Measurements from ENCODE around the gene KRTAP10-6.

GRCh38 chr21:44582055-44582454 lies 10.2 kb downstream of the KRTAP10-6 start:
- TF ChIP-seq CTCF (conservative IDR thresholded peaks at IDR 0.05; ENCODE audit: low read length) = no peak
- TF ChIP-seq EZH2phosphoT487 (IDR thresholded peaks at IDR 0.05; ENCODE audit: borderline replicate concordance, low read depth, low read length) = no peak

All from OCI-LY7 (cell line).